Adrenal gland (tissue), 5 donors: Measurements from ENCODE around the gene HOXA9.

ENCODE experiments used
- CTCF ChIP-seq, 6 experiments: fragments of 450-650 bp in 4 of 6; fragments of 200-600 bp in 2 of 6; sonication (generic) in 1 of 6; IDR thresholded peaks; 1 replicate in 5 of 6; 2 replicates in 1 of 6; pipeline versions ENCODE4 v1.5.1 to v1.8.0; 2016 to 2021; ENCODE audit warnings: antibody characterized with exemption in 6 of 6, mild to moderate bottlenecking in 2 of 6, moderate library complexity in 1 of 6
- POLR2A ChIP-seq, 2 donors: fragments of 450-650 bp; IDR thresholded peaks; one replicate each; pipeline ENCODE4 v1.6.1; 2017; ENCODE audit warnings: antibody characterized with exemption in 2 of 2, mild to moderate bottlenecking in 2 of 2, moderate library complexity in 1 of 2
- donor health status: DM: no; HTN: no; CAD: no.

- no peak for TF ChIP-seq CTCF (IDR thresholded peaks at IDR 0.05)
- no peak for TF ChIP-seq POLR2A (IDR thresholded peaks at IDR 0.05)
Observed at GRCh38 chr7:27139334-27140125, 25.8 kb downstream of the HOXA9 start.
